ENCODE measurements around the gene BMP15. TPM values are rescaled to one million over a fixed set of nuclear protein-coding genes. Genes with fewer than 3 reads are reported as not detected.

The BMP15 gene
- not detected in 2 replicates for total RNA-seq (2021)
- long read RNA-seq, result 0 reads

- peaks cover 0 to 3% (median 0%) of the 10 kb centered on the region in 3 experiments; a peak in 2 of 7 replicates for H3K36me3 Mint-ChIP-seq (ENCODE audit: insufficient read depth in 1 of 3, low read depth in 3 of 3)
These were observed at the start of gene BMP15 for GRCh38 chrX:50910685-50911176. BMP15 (plus strand) TSS chrX:50910735; CDS start chrX:50910784, 49 bp downstream.

More at GRCh38 chrX:50910685-50911176, at the start of gene BMP15:
- no peak for DNase-seq
- Histone ChIP-seq H2AFZ (ENCODE audit: low read length) (no peak within 1 kb of the TSS), H4K91ac (ENCODE audit: insufficient read length, low read depth, low read length) (no peak within 1 kb of the TSS), H3T11ph (ENCODE audit: low read length) (no peak within 1 kb of the TSS), H4K5ac (ENCODE audit: insufficient read length, low read depth, low read length) (no peak within 1 kb of the TSS), H3K9ac (ENCODE audit: extremely low read depth, insufficient read length, low read length) (no peak within 1 kb of the TSS), H3K27ac (ENCODE audit: insufficient read length, low read depth, low read length) (no peak within 1 kb of the TSS), H3K18ac (ENCODE audit: insufficient read length, low read depth, low read length) (no peak within 1 kb of the TSS), H4K20me1 (ENCODE audit: control insufficient read depth, insufficient read depth, insufficient read length) (no peaks in the 10 kb centered on the region), H3K14ac (ENCODE audit: insufficient read depth, low read length) (no peak within 1 kb of the TSS), H3K4me2 (ENCODE audit: insufficient read depth, insufficient read length, low read length) (no peak within 1 kb of the TSS), H3K79me1 (ENCODE audit: insufficient read depth, low read depth, low read length, poor library complexity, severe bottlenecking) (no peaks in the 10 kb centered on the region), H2BK120ac (ENCODE audit: low read depth, low read length, poor library complexity, severe bottlenecking) (no peak within 1 kb of the TSS), H3K4me1 (ENCODE audit: insufficient read depth, low read length) (no peaks in the 10 kb centered on the region), H3K27me3 (ENCODE audit: insufficient read depth, low read length) (no peaks in the 10 kb centered on the region), H2BK12ac (ENCODE audit: insufficient read length, low read depth, low read length) (no peak within 1 kb of the TSS), H2AK5ac (ENCODE audit: insufficient read length, low read length) (no peak within 1 kb of the TSS), H2BK5ac (ENCODE audit: insufficient read length, low read length) (no peak within 1 kb of the TSS), H3K9me3 (ENCODE audit: control insufficient read depth, low read depth, low read length) (no peaks in the 10 kb centered on the region), H2BK20ac (ENCODE audit: low read depth, low read length, poor library complexity, severe bottlenecking) (no peak within 1 kb of the TSS), H3K79me2 (ENCODE audit: insufficient read depth, low read length) (no peaks in the 10 kb centered on the region), H4K8ac (replicated peaks; ENCODE audit: insufficient read length, low read depth, low read length) (no peak within 1 kb of the TSS), H3K23me2 (ENCODE audit: insufficient read length, low read depth, low read length, poor library complexity, severe bottlenecking) (no peaks in the 10 kb centered on the region), H2BK15ac (ENCODE audit: low read depth, low read length) (no peak within 1 kb of the TSS), H3K56ac (ENCODE audit: insufficient read length, low read depth, low read length) (no peak within 1 kb of the TSS), H3K23ac (ENCODE audit: insufficient read length, low read depth, low read length) (no peak within 1 kb of the TSS), H3K4ac (ENCODE audit: low read depth, low read length) (no peak within 1 kb of the TSS)
- Mint-ChIP-seq H3K27ac (no peak within 1 kb of the TSS), H3K4me1 (no peaks in the 10 kb centered on the region), H3K9me3 (peaks cover 55 to 59% of the 10 kb centered on the region in 2 experiments), H3K27me3 (ENCODE audit: low read depth) (no peaks in the 10 kb centered on the region; the same call in 1 of the 2 replicates), H3K4me3 (no peak within 1 kb of the TSS)
- no CpG with 5 or more reads among the region's 9 CpGs for WGBS (ENCODE audit: extremely low coverage, insufficient read length, low lambda C conversion rate)
- TF ChIP-seq CTCF (conservative IDR thresholded peaks at IDR 0.05), result no peak
